Measurements from ENCODE around the gene AHDC1.

DNA sequence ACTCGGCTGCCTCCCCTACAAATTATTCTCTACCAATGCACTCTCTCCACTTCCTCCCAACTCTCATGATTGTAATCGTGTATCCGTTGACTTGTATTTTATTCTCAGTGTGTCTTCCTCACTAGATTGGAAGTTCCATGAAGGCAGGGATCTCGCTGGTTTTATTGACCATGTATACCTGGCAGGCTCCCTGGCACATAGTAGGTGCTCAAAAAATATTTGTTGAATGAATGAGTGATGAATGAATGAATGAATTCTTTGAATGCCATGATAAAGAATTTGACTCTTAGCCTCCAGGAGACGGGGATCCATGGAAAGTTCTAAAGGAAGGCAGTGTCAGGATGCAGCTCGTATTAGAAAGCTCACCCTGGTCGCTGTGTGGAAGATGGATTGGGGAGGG is 85.1 kb downstream of the AHDC1 start:
- TF ChIP-seq, protein P1, sequence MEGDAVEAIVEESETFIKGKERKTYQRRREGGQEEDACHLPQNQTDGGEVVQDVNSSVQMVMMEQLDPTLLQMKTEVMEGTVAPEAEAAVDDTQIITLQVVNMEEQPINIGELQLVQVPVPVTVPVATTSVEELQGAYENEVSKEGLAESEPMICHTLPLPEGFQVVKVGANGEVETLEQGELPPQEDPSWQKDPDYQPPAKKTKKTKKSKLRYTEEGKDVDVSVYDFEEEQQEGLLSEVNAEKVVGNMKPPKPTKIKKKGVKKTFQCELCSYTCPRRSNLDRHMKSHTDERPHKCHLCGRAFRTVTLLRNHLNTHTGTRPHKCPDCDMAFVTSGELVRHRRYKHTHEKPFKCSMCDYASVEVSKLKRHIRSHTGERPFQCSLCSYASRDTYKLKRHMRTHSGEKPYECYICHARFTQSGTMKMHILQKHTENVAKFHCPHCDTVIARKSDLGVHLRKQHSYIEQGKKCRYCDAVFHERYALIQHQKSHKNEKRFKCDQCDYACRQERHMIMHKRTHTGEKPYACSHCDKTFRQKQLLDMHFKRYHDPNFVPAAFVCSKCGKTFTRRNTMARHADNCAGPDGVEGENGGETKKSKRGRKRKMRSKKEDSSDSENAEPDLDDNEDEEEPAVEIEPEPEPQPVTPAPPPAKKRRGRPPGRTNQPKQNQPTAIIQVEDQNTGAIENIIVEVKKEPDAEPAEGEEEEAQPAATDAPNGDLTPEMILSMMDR (IDR thresholded peaks at IDR 0.05; ENCODE audit: low read depth, low read length, poor library complexity, severe bottlenecking): no peak
- TF ChIP-seq EZH2phosphoT487 (IDR thresholded peaks at IDR 0.05; ENCODE audit: borderline replicate concordance, low read length): no peak
